GM18861 (cell line): ENCODE data around the gene HTR3D.
"Not testable (repeated sequence)": the region's sequence is repeated elsewhere in the genome, so short reads cannot be mapped to it uniquely, and the experiment has no call there.

Source experiments
- ATAC-seq: cut with Tn5 transposase; IDR thresholded peaks from one replicate; pipeline ENCODE4 v1.9.1; 2021; ENCODE audit not compliant: unreplicated experiment

The HTR3D gene

DNA sequence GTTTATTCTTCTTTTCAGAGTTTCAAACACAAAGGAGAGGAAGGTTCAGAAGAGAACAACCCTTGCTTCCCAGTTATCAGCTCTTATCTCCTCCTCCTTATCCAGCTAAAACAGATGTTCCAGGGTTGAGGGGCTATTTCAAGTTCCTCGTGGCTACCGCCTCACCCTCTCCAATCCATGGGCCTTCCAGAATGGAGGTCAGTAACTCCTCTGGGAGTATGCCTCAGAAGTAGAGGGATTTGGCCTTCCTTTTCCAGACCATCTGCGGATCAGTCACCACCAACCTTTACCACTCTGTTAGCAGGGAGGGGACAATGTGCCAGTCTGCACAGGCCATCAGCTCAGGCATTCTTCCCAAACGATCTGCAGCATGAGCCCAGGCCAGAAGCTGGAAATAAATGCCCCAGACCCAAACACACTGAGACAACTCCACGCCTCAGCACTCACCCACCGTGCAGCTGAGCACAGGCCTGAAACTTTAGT, 36.1 kb downstream of the HTR3D start:
- no peak for ATAC-seq

DNA sequence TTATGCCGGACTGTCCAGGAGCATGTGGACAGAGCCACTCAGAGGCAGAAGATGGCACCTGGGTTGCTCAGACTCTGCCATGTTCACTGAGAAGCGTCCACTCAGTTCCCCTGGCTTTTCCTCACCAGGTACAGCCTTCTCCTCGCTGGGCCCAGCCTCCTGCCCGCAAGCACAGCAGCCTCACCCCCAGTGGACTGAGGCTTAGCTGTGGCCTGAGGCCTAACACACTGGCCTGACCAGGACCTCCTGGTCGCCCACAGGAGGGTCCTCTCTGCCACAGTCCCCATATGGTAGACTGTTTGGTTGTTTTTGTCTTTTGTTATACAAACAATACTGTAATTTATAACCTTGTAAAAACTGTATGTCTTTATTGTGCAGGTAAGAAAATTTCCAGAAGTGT, 36.8 kb downstream of the HTR3D start:
- ATAC-seq: no peak

- not testable (repeated sequence) for ATAC-seq
Measured at GRCh38 chr3:184071142-184071541, 39.6 kb downstream of the HTR3D start.

DNA sequence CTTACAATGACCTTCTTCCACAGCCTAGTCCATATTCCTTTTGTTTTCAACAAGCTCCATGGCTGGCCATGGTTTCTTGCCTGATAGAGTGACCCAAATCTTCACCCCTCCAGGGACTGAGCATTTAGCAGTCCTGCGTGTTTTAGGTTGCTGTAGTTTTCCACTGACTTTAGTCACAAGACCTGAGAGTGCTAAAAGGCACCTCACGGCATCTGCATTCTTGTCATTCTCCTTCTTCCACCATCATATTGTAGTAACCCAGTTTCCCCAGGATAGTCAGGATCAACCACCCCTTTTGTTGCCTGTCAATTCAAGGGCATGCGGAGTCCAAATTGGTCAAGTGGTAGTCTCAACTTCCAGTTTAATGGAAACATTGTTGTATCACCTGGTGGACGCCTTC, 42.1 kb downstream of the HTR3D start:
- no peak for ATAC-seq

GRCh38 chr3:184075901-184076300, 44.4 kb downstream of the HTR3D start:
- ATAC-seq: no peak

DNA sequence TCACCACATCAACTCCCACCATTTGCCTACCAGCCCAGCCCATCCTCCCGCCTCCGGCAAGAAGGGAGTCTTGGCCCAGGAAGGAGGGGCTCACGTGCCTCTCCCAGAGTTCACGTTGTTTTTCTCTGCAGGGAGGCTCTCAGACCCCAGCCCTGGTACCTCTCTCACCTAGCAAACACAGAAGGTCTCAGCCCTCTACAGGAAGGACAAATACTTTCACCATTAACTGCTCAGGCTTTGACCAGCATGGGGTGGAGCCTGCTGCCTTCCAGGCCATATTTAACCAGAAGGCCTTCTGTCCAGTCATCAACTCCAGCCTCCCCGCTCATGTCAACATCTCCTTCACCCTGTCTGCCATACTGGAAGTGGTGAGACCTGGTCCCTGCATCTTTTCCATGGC, 46.3 kb downstream of the HTR3D start:
- ATAC-seq: no peak

DNA sequence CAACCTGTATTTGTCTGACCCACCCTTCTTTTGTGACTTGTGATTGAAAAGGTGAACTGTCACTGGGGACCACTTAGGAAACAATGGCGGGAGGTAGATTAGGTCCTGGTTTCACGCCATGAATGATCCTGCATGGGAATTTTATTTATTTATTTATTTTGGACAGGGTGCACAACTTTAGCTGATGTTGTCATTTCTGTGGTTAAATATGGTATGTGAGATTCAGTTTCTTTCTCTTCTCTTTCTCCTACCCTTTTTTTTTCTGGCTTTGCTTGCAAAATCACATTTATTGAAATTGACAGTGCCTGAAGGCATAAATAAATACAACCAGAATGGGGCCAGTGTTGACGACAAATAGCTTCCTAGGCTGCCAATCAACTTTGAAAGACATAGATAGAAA, 47.3 kb downstream of the HTR3D start:
- no peak for ATAC-seq

DNA sequence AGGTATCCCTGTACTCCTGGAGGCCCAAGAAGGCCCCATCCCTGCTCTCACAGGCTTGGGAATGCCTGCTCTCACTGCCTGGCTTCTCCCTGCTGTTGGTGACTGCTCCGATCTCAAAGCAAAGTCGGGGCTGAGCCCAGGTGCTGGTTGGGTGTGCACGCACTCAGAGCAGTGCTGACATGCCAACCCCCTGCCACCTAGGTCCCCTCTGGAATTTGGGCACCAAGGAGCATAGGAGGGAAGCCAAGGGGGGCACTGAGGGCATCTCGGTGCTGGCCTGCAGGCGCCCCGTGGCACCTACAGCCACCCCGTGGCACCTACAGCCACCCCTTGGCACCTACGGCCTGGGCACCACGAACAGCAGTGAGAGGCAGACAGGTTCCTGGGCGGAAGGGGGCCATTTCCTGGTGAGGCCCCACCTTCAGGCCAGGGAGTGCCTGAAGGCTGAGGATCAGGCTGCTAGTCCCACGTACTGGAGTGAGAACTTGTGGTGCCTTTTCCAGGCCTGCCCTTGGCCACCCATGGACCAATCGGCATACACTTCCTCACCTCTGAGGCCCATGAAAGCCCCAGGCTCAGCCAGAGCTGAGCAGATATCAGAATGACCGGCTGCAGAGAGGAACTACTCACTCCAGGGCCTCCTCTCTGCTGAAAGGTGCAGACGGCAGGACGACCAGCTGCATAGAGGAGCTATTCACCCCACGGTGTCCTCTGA, 49.7 kb downstream of the HTR3D start:
- no peak for ATAC-seq

DNA sequence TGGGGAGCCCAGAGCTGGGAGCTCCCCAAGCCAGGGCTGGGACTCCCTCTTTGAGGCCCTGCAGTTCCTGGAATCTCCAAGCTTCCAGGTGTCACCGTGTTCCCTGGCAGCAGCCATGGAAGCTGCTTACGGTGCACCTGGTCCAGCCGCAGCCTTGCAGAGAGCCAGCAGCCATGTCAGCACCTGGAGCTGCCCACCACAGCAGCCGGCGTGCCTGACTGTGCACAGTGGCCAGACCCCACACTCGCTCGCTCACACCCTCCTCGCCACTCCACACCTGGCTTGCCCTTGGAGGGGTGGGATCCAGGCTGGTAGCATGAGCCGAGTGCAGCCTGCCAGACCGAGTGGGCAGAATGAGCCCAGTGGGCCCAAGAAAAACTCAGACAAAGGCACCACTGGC, 50.5 kb downstream of the HTR3D start:
- no peak for ATAC-seq

DNA sequence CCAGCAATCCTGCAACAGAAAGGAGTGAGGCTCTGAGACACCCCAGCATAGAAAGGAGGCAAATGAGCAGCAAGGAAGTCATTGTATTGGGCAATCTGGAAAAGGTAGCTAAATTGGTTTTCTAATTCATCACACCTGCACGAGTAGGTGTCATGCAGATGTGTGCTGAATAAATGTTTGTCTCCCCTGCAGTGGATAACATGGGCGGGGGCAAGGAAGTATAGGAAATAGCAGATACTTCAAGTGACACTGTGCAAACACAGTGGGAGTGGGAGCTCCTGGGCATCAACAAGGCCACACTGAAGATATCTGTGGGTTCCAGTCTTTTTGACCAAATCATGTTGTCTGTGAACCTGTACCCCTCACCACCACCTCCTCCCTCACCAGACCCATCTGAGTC, 50.9 kb downstream of the HTR3D start:
- no peak for ATAC-seq

GRCh38 chr3:184085389-184085852, 53.9 kb downstream of the HTR3D start:
- no peak for ATAC-seq
